Measurements from ENCODE around the gene CCDC158.
"Not testable (repeated sequence)": the region's sequence is repeated elsewhere in the genome, so short reads cannot be mapped to it uniquely, and the experiment has no call there.

CCDC158 gene

DNA sequence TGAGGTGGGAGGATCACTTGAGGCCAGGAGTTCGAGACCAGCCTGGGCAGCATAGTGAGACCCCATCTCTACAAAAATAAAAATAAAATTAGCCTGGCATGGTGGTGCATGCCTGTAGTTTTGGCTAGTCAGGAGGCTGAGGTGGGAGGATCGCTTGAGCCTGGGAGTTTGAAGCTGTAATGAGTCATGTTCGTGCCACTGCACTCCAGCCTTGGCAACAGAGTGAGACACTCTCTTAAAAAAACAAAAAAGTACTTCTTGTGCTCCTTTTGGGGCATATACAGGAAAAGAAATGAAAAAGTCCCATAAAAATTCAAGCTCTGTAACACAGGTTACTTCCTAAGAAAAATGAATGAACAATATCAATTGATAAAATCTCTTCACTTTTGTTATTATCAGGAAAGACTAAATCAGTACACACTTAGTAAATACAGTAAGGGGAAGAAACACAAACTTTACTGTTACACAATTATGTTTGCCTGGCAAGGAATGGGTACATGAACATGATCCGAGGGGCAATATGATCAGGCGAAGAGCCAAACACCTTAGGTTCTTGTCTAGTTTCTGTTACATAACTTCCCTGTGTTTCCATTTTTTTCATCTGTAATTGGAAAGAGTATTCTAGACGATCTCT is 46.9 kb downstream of the CCDC158 start:
- no peak for DNase-seq (ENCODE audit: low read depth in 2 of 2)

DNA sequence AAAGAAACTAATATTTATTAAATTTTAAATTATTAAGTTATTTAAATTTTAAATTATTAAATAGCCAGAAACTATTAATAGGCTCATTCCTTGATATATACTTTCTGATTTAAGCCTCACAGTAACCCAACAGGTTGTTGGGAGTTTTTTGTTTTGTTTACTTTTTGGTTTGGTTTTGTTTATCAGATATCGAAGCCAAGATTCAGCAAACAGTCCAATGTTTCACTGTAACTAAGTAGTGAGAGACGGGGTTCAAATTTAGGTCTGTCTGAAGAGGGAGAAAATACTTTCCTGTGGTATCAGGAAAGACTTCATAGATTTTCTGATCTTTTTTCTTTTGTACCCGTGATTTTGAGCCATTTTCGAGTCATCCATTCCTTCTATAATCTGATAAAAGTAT is 54.2 kb downstream of the CCDC158 start:
- DNase-seq (ENCODE audit: low read depth in 2 of 2), result no peak

DNA sequence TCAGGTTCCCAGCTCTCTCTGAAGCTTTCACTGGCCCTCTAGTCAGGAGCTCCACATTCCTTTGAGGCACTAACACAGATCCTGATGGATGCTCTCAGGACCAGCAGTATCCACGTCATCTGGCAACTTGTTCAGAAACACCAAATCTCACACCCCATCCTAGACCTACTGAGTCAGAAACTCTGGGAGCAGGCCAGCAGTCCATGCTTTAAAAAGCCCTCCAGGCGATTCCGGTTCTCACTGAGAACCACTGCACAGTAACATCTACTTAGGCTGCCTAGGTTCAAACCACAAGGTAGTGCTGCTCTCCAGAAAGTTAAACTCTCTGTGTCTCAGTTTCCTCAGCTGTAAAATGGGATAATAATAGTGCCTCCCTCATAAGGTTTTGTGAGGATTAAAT is 55.3 kb downstream of the CCDC158 start:
- DNase-seq (ENCODE audit: low read depth in 2 of 2), result no peak

GRCh38 chr4:76364763-76365162 is 56.2 kb downstream of the CCDC158 start:
- no peak for DNase-seq (ENCODE audit: low read depth in 2 of 2)

DNA sequence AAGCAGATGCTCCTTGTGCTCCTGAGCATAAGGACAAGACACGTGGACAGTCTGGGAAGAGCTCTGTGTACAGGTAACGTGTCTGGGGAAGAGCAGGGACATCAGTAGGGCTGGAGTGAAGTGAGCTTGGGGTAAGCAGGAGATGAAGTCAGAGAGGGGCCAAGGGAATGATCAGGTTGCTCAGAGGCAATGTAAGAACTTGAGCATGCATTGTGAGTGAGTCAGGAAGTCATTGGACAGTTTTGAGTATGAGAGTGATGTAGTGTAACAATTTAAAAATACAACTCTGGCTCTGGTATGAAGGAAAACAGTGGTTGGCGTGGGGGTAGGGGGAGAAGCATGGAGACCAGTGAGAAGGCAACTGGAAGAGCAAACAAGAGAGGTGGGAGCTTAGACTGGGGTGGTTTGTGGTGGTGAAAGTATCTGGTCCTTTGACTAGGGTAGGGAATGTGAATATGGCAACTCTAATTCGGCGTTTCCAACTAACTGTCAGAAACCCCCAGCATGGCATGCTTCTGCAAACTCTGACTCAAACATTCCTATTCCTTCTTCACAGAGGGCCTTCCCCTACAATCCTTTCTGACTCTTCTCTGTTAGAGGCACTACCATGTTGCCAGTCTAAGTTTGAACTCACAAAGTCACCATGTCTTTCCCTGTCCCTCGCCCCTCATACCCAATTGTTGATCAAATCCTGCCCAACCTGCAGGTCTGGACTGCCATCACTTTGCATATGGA is 57.2 kb downstream of the CCDC158 start:
- no peak for DNase-seq (ENCODE audit: low read depth in 2 of 2)

DNA sequence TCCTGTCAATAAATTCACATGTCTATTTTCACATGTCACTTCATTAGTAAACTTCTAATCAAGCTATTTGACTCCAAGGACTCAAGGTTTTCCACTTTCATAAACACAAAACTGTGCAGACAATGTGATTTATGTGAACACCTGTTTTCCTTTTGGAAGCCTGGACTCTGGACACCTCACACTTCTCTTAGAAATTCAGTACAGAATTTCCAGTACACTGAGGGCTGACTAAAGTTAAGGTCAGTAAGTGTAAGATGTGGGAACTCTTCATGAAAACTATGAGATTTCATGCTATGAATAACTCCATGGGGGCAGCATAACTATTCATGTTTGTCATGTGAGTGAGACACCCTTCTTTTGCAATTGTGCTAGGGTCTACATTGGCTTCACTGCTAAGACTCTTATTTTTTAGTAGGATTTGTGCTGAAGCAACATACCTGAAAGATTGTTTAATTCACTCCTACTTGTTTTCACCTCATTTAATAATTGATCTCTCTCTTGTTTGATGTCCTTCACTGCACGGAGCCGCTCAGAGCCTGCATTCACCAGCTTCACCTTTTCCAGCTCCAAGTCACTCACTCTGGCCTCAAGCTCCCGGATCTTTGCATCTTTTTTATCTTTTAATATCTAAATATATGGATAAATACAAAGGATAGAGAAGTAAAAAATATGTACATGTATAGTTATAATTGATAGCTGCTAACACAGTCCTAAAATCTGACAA is 59.1 kb downstream of the CCDC158 start:
- DNase-seq (ENCODE audit: low read depth in 2 of 2), result no peak

GRCh38 chr4:76359881-76360466 is 61.0 kb downstream of the CCDC158 start:
- DNase-seq (ENCODE audit: low read depth in 2 of 2), result not testable (repeated sequence)

- no peak for DNase-seq (ENCODE audit: low read depth in 2 of 2)
Observed at GRCh38 chr4:76357981-76358380, 63.0 kb downstream of the CCDC158 start.

- DNase-seq (ENCODE audit: low read depth in 2 of 2), result no peak
Observed at GRCh38 chr4:76354517-76355473, 66.1 kb downstream of the CCDC158 start.

GRCh38 chr4:76342803-76343202 is 78.1 kb downstream of the CCDC158 start:
- DNase-seq (ENCODE audit: low read depth in 2 of 2), result no peak

- no peak for DNase-seq (ENCODE audit: low read depth in 2 of 2)
Observed at GRCh38 chr4:76342191-76342590, 78.8 kb downstream of the CCDC158 start.

- no peak for DNase-seq (ENCODE audit: low read depth in 2 of 2)
Observed at GRCh38 chr4:76341063-76341462, 79.9 kb downstream of the CCDC158 start.

- no peak for DNase-seq (ENCODE audit: low read depth in 2 of 2)
Observed at GRCh38 chr4:76339364-76339763, 81.6 kb downstream of the CCDC158 start.

- DNase-seq (ENCODE audit: low read depth in 2 of 2), result no peak
Observed at GRCh38 chr4:76334885-76335284, 86.1 kb downstream of the CCDC158 start.

DNA sequence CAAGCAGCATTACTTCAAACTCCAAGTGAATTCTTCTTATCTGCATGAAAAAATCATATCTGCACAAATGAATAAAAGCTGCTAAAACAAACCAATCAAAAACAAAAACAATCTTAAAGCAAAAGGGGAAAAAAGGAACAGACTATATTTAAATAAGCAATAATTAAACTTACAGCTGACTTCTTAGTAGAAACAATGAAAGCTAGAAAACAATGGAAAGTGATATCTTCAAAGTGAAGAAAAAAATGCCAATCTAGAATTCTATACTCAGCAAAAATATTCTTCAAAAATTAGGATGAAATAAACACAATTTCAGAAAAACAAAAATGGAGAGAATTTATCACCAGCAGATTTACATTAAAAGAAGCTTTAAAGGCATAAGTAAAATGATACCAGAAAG is 94.4 kb downstream of the CCDC158 start:
- DNase-seq (ENCODE audit: low read depth in 2 of 2), result no peak

DNA sequence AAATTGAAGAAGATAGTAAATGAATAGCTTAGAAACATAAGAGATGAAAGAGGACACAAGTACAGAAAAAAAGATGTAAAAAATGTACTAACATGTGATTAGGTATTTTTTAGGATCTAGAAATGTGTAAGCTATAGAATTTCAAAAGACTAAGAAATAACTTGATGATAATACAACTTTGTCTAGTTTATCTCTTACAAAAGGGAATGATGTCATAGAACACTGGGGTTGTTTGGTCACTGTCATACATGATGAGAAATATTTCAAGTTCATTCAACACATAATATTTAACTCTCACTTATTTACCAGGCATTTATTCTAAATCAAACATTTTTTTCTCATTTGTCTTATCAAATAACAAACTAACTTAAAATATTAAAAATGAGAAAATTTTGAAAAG is 95.9 kb downstream of the CCDC158 start:
- no peak for DNase-seq (ENCODE audit: low read depth in 2 of 2)

- DNase-seq (ENCODE audit: low read depth in 2 of 2), result no peak
Observed at GRCh38 chr4:76322236-76322635, 98.7 kb downstream of the CCDC158 start.

GRCh38 chr4:76316131-76316530 is 104.8 kb downstream of the CCDC158 start:
- DNase-seq (ENCODE audit: low read depth in 2 of 2), result no peak

DNA sequence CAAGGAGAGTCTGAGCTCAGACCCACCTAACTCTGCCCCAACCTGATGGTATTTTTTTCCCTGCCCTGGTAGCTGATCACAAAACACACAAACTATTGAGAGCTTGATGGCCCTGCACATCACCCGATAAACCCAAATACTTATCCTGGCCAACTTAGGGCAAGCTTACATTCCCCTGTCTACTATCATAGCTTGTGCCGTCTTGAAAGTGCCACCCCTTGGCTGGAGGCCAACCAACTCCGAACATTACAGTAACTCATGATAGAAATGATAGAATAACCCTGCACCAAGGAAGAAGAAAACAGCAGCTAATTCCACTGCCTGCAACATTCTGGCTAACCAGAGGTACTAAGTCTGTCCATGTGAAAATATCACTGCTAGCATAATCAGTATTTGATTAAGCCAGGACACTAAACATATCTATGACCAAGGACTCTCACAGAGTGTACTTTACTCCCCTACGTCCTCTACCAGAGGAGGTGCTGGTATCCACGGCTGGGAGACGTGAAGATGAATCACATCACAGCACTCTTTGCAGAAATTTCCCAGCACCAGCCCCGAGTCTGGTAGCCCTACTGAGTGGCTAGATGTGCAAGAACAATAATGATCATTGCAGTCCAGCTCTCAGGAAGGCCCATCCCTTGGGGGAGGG is 105.5 kb downstream of the CCDC158 start:
- DNase-seq (ENCODE audit: low read depth in 2 of 2), result no peak

- DNase-seq (ENCODE audit: low read depth in 2 of 2), result no peak
Observed at GRCh38 chr4:76313547-76313946, 107.4 kb downstream of the CCDC158 start.

GRCh38 chr4:76312457-76312856 is 108.5 kb downstream of the CCDC158 start:
- no peak for DNase-seq (ENCODE audit: low read depth in 2 of 2)

Data from activated CD4-positive, alpha-beta T cell treated with anti-CD3 and anti-CD28 coated beads for 24 hours (primary cell).